OCI-LY1 (cell line): ENCODE measurements around the gene PCDH15.

Source experiments
- H2AFZ ChIP-seq: fragments of 200-600 bp; sonication (generic), shearing (Covaris generic); 2 replicates; pipeline ENCODE4 v1.6.0; 2014; ENCODE audit warnings: antibody characterized with exemption, mild to moderate bottlenecking, low read length
- H3F3A ChIP-seq: fragments of 200-600 bp; sonication (generic), shearing (Covaris generic); 2 replicates; pipeline ENCODE4 v1.6.0; 2014; ENCODE audit warnings: mild to moderate bottlenecking, antibody characterized with exemption, low read length, moderate library complexity; ENCODE audit not compliant: insufficient read depth
- H3K27ac ChIP-seq: fragments of 200-600 bp; sonication (generic); 2 replicates; pipeline ENCODE4 v1.5.1; 2014; ENCODE audit warnings: low read length, mixed run types, mild to moderate bottlenecking, low read depth; ENCODE audit not compliant: poor library complexity, severe bottlenecking
- H3K27me3 ChIP-seq: fragments of 200-600 bp; sonication (generic); 2 replicates; pipeline ENCODE4 v1.6.0; 2014; ENCODE audit warnings: antibody characterized with exemption, mild to moderate bottlenecking, low read length, moderate library complexity; ENCODE audit not compliant: insufficient read depth
- H3K36me3 ChIP-seq: fragments of 200-600 bp; sonication (generic); 2 replicates; pipeline ENCODE4 v1.6.1; 2014; ENCODE audit warnings: mild to moderate bottlenecking, antibody characterized with exemption, low read length, moderate library complexity, mixed read lengths; ENCODE audit not compliant: insufficient read depth
- H3K4me1 ChIP-seq: fragments of 200-600 bp; sonication (generic); 2 replicates; pipeline ENCODE4 v1.5.1; 2014; ENCODE audit warnings: mild to moderate bottlenecking, low read length, moderate library complexity; ENCODE audit not compliant: insufficient read depth, severe bottlenecking
- H3K4me2 ChIP-seq: fragments of 200-600 bp; sonication (generic), shearing (Covaris generic); 2 replicates; pipeline ENCODE4 v1.6.1; 2014; ENCODE audit warnings: low read length
- H3K4me3 ChIP-seq: fragments of 200-600 bp; sonication (generic); 2 replicates; pipeline ENCODE4 v1.5.1; 2014; ENCODE audit warnings: low read length, low read depth, mild to moderate bottlenecking, mixed read lengths; ENCODE audit not compliant: poor library complexity, severe bottlenecking
- H3K79me2 ChIP-seq: fragments of 200-600 bp; shearing (Covaris generic); 2 replicates; pipeline ENCODE4 v1.6.1; 2016; ENCODE audit warnings: mixed run types, low read length, mixed read lengths; ENCODE audit not compliant: insufficient read depth
- H3K9ac ChIP-seq: fragments of 200-600 bp; sonication (generic), shearing (Covaris generic); 2 replicates; pipeline ENCODE4 v1.6.1; 2014; ENCODE audit warnings: mild to moderate bottlenecking, low read length, mixed read lengths
- H3K9me2 ChIP-seq: fragments of 200-600 bp; sonication (generic), shearing (Covaris generic); 2 replicates; pipeline ENCODE4 v1.6.1; 2014; ENCODE audit warnings: low read depth, mild to moderate bottlenecking, low read length, mixed read lengths
- H3K9me3 ChIP-seq: fragments of 200-600 bp; shearing (Covaris generic); 2 replicates; pipeline ENCODE4 v1.6.1; 2014; ENCODE audit warnings: low read length, mixed read lengths
- H4K20me1 ChIP-seq: fragments of 200-600 bp; sonication (generic), shearing (Covaris generic); 2 replicates; pipeline ENCODE4 v1.6.0; 2016; ENCODE audit warnings: mild to moderate bottlenecking, low read length; ENCODE audit not compliant: insufficient read depth
- CTCF ChIP-seq: fragments of 200-600 bp; sonication (generic), shearing (Covaris generic); IDR thresholded peaks from 2 replicates; pipeline ENCODE4 v1.5.1; 2017; ENCODE audit warnings: mild to moderate bottlenecking, antibody characterized with exemption, low read length, moderate library complexity, mixed read lengths
- EZH2 ChIP-seq: fragments of 200-600 bp; sonication (generic), shearing (Covaris generic); IDR thresholded peaks from 2 replicates; pipeline ENCODE4 v1.8.0; 2017; ENCODE audit warnings: borderline replicate concordance, mixed run types, mild to moderate bottlenecking, antibody characterized with exemption, low read length, moderate library complexity, mixed read lengths

Gene PCDH15

DNA sequence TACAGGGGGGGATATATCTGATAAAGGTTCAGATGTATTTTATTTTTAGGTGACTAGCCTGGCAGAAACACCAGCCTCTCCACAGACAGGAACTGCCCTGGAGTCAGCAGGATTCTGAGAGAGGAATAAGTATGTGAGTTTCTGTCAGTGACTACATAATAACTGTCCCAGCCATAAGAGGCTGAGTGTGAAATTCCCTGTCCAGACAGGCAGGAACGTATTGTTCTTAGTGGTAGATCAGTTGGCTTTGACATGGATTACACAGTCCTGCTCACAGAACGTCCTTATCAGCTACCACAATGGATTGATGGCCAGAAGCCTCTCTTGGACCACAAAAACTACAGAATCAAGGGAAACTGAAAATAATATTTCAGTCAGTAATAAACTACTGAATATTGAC is 709.8 kb downstream of the PCDH15 start:
- no peak overlapping the region for H3K27ac ChIP-seq
- H2AFZ ChIP-seq = no peak overlapping the region
- TF ChIP-seq EZH2 (no peak), CTCF (no peak)
- H3K4me2 ChIP-seq = no peak overlapping the region
- H3K9ac ChIP-seq = no peak overlapping the region
- H3K36me3 ChIP-seq = no peaks in the 10 kb centered on the region
- H3K79me2 ChIP-seq = no peaks in the 10 kb centered on the region
- H3K4me3 ChIP-seq = no peak overlapping the region
- no peaks in the 10 kb centered on the region for H3K9me3 ChIP-seq
- no peaks in the 10 kb centered on the region for H3K27me3 ChIP-seq
- H3K9me2 ChIP-seq = no peaks in the 10 kb centered on the region
- H3F3A ChIP-seq = no peaks in the 10 kb centered on the region
- no peaks in the 10 kb centered on the region for H4K20me1 ChIP-seq
- H3K4me1 ChIP-seq = no peaks in the 10 kb centered on the region

GRCh38 chr10:54081950-54082349 is 719.1 kb downstream of the PCDH15 start:
- H3F3A ChIP-seq = no peaks in the 10 kb centered on the region
- H4K20me1 ChIP-seq = no peaks in the 10 kb centered on the region
- H2AFZ ChIP-seq = no peak overlapping the region
- H3K9ac ChIP-seq = no peak overlapping the region
- H3K4me1 ChIP-seq = no peaks in the 10 kb centered on the region
- no peak overlapping the region for H3K27ac ChIP-seq
- no peaks in the 10 kb centered on the region for H3K36me3 ChIP-seq
- TF ChIP-seq EZH2 (no peak), CTCF (no peak)
- H3K4me3 ChIP-seq = no peak overlapping the region
- no peaks in the 10 kb centered on the region for H3K9me2 ChIP-seq
- no peaks in the 10 kb centered on the region for H3K27me3 ChIP-seq
- H3K9me3 ChIP-seq = no peaks in the 10 kb centered on the region
- no peaks in the 10 kb centered on the region for H3K79me2 ChIP-seq
- no peak overlapping the region for H3K4me2 ChIP-seq

- H3F3A ChIP-seq = no peaks in the 10 kb centered on the region
- H3K27me3 ChIP-seq = no peaks in the 10 kb centered on the region
- H3K4me2 ChIP-seq = no peak overlapping the region
- no peaks in the 10 kb centered on the region for H3K4me1 ChIP-seq
- H3K9me3 ChIP-seq = no peaks in the 10 kb centered on the region
- H3K27ac ChIP-seq = no peak overlapping the region
- H3K4me3 ChIP-seq = no peak overlapping the region
- no peaks in the 10 kb centered on the region for H3K9me2 ChIP-seq
- no peaks in the 10 kb centered on the region for H3K36me3 ChIP-seq
- no peak overlapping the region for H2AFZ ChIP-seq
- TF ChIP-seq CTCF (no peak), EZH2 (no peak)
- no peak overlapping the region for H3K9ac ChIP-seq
- no peaks in the 10 kb centered on the region for H4K20me1 ChIP-seq
- H3K79me2 ChIP-seq = no peaks in the 10 kb centered on the region
These were observed 733.7 kb downstream of the PCDH15 start for GRCh38 chr10:54067361-54067760.
